Ishikawa (cell line): ENCODE measurements around the gene DRC3.

Experiments
- CEBPB ChIP-seq: IDR thresholded peaks from 2 replicates; pipeline ENCODE4 v1.6.1; 2012
- CREB1 ChIP-seq: IDR thresholded peaks from 2 replicates; pipeline ENCODE4 v1.6.1; 2012; ENCODE audit warnings: low read depth
- EGR1 ChIP-seq: IDR thresholded peaks from 2 replicates; pipeline ENCODE4 v1.6.1; 2012
- EP300 ChIP-seq: IDR thresholded peaks from 2 replicates; pipeline ENCODE4 v1.6.1; 2012; ENCODE audit warnings: borderline replicate concordance
- FOXM1 ChIP-seq: IDR thresholded peaks from 2 replicates; pipeline ENCODE4 v1.6.1; 2012; ENCODE audit warnings: low read depth, borderline replicate concordance
- NFIC ChIP-seq: IDR thresholded peaks from 2 replicates; pipeline ENCODE4 v1.6.1; 2012
- RAD21 ChIP-seq: IDR thresholded peaks from 2 replicates; pipeline ENCODE4 v1.6.1; 2012; ENCODE audit warnings: low read depth
- TAF1 ChIP-seq: IDR thresholded peaks from 2 replicates; pipeline ENCODE4 v1.6.1; 2012; ENCODE audit warnings: low read depth, mild to moderate bottlenecking
- TCF12 ChIP-seq: IDR thresholded peaks from 2 replicates; pipeline ENCODE4 v1.6.1; 2012; ENCODE audit warnings: low read depth
- TEAD4 ChIP-seq: IDR thresholded peaks from 2 replicates; pipeline ENCODE4 v1.6.1; 2012
- YY1 ChIP-seq: IDR thresholded peaks from 2 replicates; pipeline ENCODE4 v1.6.1; 2012; ENCODE audit warnings: low read depth
- ZBTB7A ChIP-seq: IDR thresholded peaks from 2 replicates; pipeline ENCODE4 v1.6.1; 2012; ENCODE audit warnings: low read depth
- TF ChIP-seq, protein P1 (sequence below): IDR thresholded peaks from 2 replicates; pipeline ENCODE4 v1.6.1; 2012; ENCODE audit warnings: low read depth, mild to moderate bottlenecking
- TF ChIP-seq, protein P2 (sequence below): IDR thresholded peaks from 2 replicates; pipeline ENCODE4 v1.6.1; 2012

DNA sequence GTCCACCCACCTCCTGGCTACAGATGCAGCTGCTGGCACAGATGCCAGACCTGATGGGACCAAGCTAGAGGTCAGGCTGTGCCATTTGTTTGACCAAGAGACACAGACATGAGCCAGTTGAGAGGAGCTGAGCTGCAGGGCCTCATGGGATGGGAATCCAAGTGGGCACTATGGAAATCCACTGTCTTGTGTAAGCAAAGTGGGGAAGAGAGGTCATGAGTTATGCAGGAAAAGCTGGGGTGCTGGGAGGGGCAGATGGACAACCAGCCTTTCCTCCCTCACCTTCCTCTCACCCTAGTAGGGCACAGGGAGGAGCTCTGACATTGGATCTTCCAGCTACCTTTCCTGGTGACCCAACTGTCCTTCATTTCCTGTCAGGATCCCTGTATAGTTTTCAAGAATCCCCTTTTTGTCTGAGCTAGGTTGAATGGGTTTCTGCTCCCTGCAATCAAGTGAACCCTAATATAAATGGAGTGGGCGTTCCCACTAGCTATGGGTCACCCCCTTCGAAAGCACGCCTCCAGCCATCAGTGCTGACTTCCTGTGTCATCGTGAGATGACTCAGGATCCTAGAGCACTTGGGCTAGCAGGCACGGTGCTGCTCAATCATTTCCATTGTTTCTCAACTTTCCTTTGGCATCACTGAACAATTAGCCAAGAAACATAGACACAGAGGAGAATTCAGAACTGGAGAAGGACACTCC lies 52.7 kb downstream of the DRC3 start:
- TF ChIP-seq TCF12 (no peak), TAF1 (no peak), RAD21 (no peak), YY1 (no peak), NFIC (no peak), EGR1 (no peak), TEAD4 (no peak), ZBTB7A (no peak), CREB1 (no peak), EP300 (no peak), FOXM1 (no peak), CEBPB (no peak)
- TF ChIP-seq, protein P1, sequence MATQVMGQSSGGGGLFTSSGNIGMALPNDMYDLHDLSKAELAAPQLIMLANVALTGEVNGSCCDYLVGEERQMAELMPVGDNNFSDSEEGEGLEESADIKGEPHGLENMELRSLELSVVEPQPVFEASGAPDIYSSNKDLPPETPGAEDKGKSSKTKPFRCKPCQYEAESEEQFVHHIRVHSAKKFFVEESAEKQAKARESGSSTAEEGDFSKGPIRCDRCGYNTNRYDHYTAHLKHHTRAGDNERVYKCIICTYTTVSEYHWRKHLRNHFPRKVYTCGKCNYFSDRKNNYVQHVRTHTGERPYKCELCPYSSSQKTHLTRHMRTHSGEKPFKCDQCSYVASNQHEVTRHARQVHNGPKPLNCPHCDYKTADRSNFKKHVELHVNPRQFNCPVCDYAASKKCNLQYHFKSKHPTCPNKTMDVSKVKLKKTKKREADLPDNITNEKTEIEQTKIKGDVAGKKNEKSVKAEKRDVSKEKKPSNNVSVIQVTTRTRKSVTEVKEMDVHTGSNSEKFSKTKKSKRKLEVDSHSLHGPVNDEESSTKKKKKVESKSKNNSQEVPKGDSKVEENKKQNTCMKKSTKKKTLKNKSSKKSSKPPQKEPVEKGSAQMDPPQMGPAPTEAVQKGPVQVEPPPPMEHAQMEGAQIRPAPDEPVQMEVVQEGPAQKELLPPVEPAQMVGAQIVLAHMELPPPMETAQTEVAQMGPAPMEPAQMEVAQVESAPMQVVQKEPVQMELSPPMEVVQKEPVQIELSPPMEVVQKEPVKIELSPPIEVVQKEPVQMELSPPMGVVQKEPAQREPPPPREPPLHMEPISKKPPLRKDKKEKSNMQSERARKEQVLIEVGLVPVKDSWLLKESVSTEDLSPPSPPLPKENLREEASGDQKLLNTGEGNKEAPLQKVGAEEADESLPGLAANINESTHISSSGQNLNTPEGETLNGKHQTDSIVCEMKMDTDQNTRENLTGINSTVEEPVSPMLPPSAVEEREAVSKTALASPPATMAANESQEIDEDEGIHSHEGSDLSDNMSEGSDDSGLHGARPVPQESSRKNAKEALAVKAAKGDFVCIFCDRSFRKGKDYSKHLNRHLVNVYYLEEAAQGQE, result no peak
- TF ChIP-seq, protein P2, sequence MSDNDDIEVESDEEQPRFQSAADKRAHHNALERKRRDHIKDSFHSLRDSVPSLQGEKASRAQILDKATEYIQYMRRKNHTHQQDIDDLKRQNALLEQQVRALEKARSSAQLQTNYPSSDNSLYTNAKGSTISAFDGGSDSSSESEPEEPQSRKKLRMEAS, result no peak
